ENCODE results near the gene HCK.

Gene HCK

DNA sequence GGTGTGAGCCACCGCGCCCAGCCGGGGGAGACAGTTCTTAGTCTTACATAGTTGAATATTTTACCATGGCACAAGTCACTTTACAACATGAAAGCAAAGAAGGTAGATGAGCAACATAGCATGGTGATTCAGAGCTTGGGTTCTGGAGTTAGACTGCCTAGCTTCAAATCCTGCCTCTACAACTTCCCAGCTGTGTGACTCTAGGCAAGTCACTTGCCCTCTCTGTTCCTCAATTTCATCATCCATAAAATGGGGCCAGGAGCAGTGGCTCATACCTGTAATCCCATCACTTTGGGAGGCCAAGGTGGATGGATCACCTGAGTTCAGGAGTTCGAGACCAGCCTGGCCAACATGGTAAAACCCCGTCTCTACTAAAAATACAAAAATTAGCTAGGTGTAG is 26.3 kb downstream of the HCK start:
- no peaks in the 10 kb centered on the region for H3K9me3 ChIP-seq (replicated peaks; ENCODE audit: insufficient read depth, low read length)
- DNase-seq, result no peak
- H3K36me3 ChIP-seq (replicated peaks; ENCODE audit: insufficient read depth, low read length), result no peaks in the 10 kb centered on the region
- TF ChIP-seq, protein P1, sequence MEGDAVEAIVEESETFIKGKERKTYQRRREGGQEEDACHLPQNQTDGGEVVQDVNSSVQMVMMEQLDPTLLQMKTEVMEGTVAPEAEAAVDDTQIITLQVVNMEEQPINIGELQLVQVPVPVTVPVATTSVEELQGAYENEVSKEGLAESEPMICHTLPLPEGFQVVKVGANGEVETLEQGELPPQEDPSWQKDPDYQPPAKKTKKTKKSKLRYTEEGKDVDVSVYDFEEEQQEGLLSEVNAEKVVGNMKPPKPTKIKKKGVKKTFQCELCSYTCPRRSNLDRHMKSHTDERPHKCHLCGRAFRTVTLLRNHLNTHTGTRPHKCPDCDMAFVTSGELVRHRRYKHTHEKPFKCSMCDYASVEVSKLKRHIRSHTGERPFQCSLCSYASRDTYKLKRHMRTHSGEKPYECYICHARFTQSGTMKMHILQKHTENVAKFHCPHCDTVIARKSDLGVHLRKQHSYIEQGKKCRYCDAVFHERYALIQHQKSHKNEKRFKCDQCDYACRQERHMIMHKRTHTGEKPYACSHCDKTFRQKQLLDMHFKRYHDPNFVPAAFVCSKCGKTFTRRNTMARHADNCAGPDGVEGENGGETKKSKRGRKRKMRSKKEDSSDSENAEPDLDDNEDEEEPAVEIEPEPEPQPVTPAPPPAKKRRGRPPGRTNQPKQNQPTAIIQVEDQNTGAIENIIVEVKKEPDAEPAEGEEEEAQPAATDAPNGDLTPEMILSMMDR (IDR thresholded peaks at IDR 0.05; ENCODE audit: low read length), result no peak
- TF ChIP-seq EZH2phosphoT487 (IDR thresholded peaks at IDR 0.05; ENCODE audit: low read length), result no peak
- TF ChIP-seq EZH2 (optimal IDR thresholded peaks at IDR 0.05; ENCODE audit: low read depth, low read length), result no peak
- no peaks in the 10 kb centered on the region for H3K4me1 ChIP-seq (ENCODE audit: low read length)
- H3K27me3 ChIP-seq (replicated peaks; ENCODE audit: insufficient read depth, low read length), result peaks cover 54% of the 10 kb centered on the region
- no peak overlapping the region for H3K27ac ChIP-seq (ENCODE audit: low read length)
- H3K4me2 ChIP-seq (ENCODE audit: low read depth, low read length), result no peak overlapping the region
- H4K20me1 ChIP-seq (ENCODE audit: insufficient read depth, low read length), result no peaks in the 10 kb centered on the region
- H3K79me2 ChIP-seq (ENCODE audit: low read length), result no peaks in the 10 kb centered on the region
- no peak overlapping the region for H3K4me3 ChIP-seq (ENCODE audit: low read length)
- H3K9me2 ChIP-seq (replicated peaks; ENCODE audit: insufficient read depth, low read length), result no peaks in the 10 kb centered on the region
- H2AFZ ChIP-seq (ENCODE audit: low read length), result no peak overlapping the region
- no peak overlapping the region for H3K9ac ChIP-seq (ENCODE audit: low read length)
- H3F3A ChIP-seq (ENCODE audit: insufficient read depth, low read length), result no peaks in the 10 kb centered on the region

DNA sequence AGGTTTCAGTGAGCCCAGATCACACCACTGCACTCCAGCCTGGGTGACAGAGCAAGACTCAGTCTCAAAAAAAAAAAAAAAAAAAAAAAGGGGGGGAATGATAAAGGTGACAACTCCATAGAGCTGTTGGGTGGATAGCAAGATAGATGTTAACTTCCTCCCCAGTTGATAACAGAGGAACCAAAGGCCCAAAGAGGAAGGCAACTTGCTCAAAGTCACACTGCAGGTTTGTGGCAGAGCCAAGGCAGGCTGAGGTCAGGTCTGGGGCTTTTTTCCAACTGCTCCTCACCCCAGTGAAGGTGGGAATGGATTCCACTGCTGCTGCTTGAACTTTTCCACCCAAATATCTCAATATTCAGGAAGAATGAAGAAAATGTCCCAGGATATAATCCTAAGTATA is 26.7 kb downstream of the HCK start:
- H3K9ac ChIP-seq (ENCODE audit: low read length), result no peak overlapping the region
- no peak overlapping the region for H3K4me3 ChIP-seq (ENCODE audit: low read length)
- TF ChIP-seq, protein P1 (IDR thresholded peaks at IDR 0.05; ENCODE audit: low read length), result no peak
- TF ChIP-seq EZH2 (optimal IDR thresholded peaks at IDR 0.05; ENCODE audit: low read depth, low read length) (no peak), EZH2phosphoT487 (IDR thresholded peaks at IDR 0.05; ENCODE audit: low read length) (no peak)
- H4K20me1 ChIP-seq (ENCODE audit: insufficient read depth, low read length), result no peaks in the 10 kb centered on the region
- peaks cover 54% of the 10 kb centered on the region for H3K27me3 ChIP-seq (replicated peaks; ENCODE audit: insufficient read depth, low read length)
- no peaks in the 10 kb centered on the region for H3K9me2 ChIP-seq (replicated peaks; ENCODE audit: insufficient read depth, low read length)
- H2AFZ ChIP-seq (ENCODE audit: low read length), result no peak overlapping the region
- no peaks in the 10 kb centered on the region for H3K9me3 ChIP-seq (replicated peaks; ENCODE audit: insufficient read depth, low read length)
- no peaks in the 10 kb centered on the region for H3K79me2 ChIP-seq (ENCODE audit: low read length)
- no peak for DNase-seq
- H3F3A ChIP-seq (ENCODE audit: insufficient read depth, low read length), result no peaks in the 10 kb centered on the region
- H3K4me2 ChIP-seq (ENCODE audit: low read depth, low read length), result no peak overlapping the region
- H3K27ac ChIP-seq (ENCODE audit: low read length), result no peak overlapping the region
- no peaks in the 10 kb centered on the region for H3K36me3 ChIP-seq (replicated peaks; ENCODE audit: insufficient read depth, low read length)
- no peaks in the 10 kb centered on the region for H3K4me1 ChIP-seq (ENCODE audit: low read length)

DNA sequence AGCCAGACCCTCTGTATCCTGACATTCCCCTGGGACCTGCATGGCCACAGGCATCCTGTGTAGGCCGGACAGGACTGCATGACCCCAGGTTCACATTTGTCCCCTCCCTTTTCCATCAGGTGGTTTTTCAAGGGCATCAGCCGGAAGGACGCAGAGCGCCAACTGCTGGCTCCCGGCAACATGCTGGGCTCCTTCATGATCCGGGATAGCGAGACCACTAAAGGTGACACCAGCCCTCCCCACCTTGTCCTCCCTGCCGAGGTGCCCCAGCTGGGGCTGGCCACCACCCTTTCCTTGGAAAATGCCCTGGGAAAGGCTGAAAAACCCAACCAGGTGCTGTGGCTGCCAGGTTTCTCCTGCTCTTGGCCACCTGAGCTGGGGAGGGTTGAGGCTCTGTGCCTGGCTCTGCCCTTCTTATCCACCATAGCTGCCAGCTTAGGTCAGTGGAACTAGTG is 27.6 kb downstream of the HCK start:
- H3K9me3 ChIP-seq (replicated peaks; ENCODE audit: insufficient read depth, low read length), result no peaks in the 10 kb centered on the region
- H3K27ac ChIP-seq (ENCODE audit: low read length), result no peak overlapping the region
- H4K20me1 ChIP-seq (ENCODE audit: insufficient read depth, low read length), result no peaks in the 10 kb centered on the region
- H3K79me2 ChIP-seq (ENCODE audit: low read length), result no peaks in the 10 kb centered on the region
- H3K27me3 ChIP-seq (replicated peaks; ENCODE audit: insufficient read depth, low read length), result peaks cover 54% of the 10 kb centered on the region
- H3K4me1 ChIP-seq (ENCODE audit: low read length), result no peaks in the 10 kb centered on the region
- no peaks in the 10 kb centered on the region for H3K36me3 ChIP-seq (replicated peaks; ENCODE audit: insufficient read depth, low read length)
- H3K9me2 ChIP-seq (replicated peaks; ENCODE audit: insufficient read depth, low read length), result no peaks in the 10 kb centered on the region
- no peak overlapping the region for H3K4me3 ChIP-seq (ENCODE audit: low read length)
- no peaks in the 10 kb centered on the region for H3F3A ChIP-seq (ENCODE audit: insufficient read depth, low read length)
- no peak overlapping the region for H2AFZ ChIP-seq (ENCODE audit: low read length)
- no peak overlapping the region for H3K4me2 ChIP-seq (ENCODE audit: low read depth, low read length)
- no peak overlapping the region for H3K9ac ChIP-seq (ENCODE audit: low read length)
- DNase-seq, result no peak
- no peak for TF ChIP-seq EZH2phosphoT487 (IDR thresholded peaks at IDR 0.05; ENCODE audit: low read length)
- TF ChIP-seq, protein P1 (IDR thresholded peaks at IDR 0.05; ENCODE audit: low read length), result no peak
- no peak for TF ChIP-seq EZH2 (optimal IDR thresholded peaks at IDR 0.05; ENCODE audit: low read depth, low read length)
